GM19351 (cell line): ENCODE data around the gene GJC1.

Experiments
- ATAC-seq: cut with Tn5 transposase; IDR thresholded peaks from one replicate; pipeline ENCODE4 v1.9.1; 2021; ENCODE audit warnings: mild to moderate bottlenecking, moderate library complexity; ENCODE audit not compliant: unreplicated experiment

The GJC1 gene

DNA sequence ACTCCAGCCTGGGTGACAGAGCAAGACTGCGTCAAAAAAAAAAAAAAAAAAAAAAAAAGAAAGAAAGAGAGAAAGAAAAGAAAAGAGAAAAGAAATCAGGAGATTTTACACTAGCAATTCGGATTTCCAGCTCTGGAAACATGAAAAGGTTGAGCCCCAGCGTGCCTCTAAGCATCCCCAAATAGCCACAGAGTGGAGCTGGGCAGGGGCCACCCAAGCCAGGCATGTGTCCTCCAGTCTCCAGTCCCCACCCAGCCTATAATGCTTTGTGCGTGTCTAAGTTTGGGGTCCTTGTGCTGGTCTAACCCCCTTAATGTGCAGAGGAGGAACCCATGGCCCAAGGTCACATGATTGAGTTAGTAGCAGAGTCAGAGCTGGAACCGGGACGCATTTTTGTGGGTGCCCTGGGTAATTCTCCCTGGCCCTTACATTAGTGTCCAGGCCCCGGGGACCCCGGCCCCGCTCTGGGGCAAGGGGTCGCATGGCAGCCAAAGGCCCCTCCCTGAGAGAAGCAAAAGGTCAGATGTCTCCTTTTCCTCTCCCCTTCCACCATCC lies 51.4 kb downstream of the GJC1 start:
- ATAC-seq, result no peak

DNA sequence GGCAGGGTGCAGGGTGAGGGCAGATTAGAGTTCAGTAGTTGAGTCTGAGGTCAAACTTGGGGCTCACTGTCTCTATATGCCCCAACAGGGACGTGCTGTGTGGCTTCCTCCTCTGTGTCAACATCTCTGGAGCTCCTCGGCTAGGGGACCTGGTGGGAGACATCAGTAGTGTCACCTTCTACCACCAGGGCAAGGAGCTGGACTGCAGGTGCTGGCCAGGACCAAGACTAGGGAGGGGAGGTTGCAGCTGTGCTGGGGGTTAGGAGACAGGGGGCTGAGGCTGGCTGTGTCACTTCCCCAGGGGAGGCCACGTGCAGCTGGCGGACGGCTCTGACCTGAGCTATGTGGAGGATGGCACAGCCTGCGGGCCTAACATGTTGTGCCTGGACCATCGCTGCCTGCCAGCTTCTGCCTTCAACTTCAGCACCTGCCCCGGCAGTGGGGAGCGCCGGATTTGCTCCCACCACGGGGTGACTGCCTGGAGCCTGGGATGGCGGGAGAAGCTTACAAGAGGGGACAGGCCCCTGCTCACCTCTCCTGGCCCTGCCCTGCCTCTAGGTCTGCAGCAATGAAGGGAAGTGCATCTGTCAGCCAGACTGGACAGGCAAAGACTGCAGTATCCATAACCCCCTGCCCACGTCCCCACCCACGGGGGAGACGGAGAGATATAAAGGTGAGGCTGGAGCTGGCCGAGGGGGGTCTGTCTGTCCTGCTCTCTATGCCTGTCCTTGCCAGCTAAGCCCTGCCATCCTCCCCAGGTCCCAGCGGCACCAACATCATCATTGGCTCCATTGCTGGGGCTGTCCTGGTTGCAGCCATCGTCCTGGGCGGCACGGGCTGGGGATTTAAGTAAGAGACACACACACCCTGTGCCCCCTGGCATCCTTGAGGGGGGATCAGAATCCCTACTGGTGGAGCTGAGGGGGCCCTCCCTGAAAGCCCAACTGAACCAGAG lies 52.4 kb downstream of the GJC1 start:
- no peak for ATAC-seq

DNA sequence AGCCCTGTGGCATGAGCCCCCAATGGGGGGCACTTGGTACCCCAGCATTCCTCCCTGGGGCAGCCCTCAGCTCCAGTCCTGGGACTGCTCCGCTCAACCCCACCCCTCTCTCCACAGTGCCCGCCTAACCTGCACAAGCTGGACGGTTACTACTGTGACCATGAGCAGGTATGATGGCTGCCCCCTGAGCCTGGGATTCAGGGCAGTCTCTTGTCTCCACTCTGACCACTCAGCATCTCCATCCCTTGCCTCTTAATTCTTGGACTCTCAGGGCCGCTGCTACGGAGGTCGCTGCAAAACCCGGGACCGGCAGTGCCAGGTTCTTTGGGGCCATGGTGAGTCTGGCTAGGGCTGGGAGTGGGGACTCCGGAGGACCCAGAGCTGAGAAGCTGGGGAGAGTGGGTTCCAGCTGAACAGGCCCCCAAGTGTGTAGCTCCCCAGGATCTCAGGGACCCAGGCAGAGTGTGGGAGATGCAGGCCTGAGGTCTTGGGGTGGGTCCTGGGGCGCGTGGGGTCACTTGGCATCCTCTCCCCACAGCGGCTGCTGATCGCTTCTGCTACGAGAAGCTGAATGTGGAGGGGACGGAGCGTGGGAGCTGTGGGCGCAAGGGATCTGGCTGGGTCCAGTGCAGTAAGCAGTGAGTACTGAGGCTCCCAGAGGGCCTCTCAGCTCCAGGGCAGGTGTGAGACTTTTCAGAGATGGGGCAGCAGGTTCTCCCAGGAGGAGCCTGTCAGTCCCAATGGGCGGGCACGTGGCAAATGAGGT lies 53.3 kb downstream of the GJC1 start:
- ATAC-seq, result no peak

DNA sequence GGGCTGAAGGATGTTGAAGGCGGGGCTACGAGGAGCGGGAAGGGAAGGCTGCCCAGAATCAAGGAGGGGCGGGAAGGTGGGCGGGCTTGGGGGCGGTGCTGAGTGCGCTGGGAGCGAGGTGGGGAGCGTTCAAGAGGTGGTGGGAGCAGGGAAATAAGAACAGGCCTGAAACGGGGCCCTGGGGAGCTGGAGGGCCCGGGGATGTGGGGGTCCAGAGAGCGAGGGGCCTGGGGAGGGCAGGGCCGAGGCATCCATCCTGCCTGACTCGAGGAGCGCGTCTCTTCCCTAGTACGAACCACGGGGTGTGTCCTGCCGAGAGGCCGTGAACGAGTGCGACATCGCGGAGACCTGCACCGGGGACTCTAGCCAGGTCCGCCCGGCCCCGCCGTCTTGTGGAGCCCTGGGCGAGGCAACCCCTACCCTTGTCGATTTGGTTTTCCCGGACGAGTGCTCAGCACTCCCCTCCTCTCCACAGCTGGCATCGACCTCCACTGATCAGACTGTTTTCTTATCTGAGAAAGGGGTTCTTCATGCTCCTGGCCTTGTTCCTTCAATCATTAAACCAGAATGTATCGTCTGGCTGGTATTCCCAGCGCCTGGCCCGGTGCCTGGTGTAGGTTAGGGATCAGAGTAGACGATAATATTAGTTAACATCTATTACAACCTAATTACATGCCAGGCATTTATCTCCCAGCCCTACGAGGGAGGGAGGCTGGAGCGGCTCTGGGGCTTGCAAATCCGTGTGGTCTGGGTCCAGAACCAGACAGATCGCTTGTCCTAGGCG lies 54.1 kb downstream of the GJC1 start:
- peak; percentile 11 for ATAC-seq

DNA sequence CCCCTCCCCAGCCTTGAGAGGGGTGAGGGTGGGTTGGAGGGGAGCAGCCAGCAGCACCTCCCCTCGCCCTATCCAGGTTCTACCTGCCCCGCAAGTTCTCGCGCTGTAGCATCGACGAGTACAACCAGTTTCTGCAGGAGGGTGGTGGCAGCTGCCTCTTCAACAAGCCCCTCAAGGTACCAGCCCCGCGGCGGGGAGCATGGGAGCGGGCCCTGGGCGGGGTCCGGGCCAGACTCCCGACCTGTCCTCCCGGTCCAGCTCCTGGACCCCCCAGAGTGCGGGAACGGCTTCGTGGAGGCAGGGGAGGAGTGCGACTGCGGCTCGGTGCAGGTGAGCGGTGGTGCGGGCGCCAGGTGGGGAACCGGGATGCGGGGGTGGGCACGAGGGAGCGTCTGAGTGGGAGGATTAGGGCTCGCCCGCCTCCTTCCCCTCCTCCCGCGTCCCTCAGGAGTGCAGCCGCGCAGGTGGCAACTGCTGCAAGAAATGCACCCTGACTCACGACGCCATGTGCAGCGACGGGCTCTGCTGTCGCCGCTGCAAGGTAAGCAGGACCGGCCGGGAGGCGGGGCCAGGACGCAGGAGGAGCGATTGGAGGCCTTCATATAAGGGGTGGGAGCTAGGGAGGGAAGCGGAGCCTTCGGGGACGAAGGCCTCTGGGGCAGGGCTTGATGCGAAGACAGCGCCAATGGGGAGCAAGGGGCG lies 54.8 kb downstream of the GJC1 start:
- ATAC-seq, result peak; percentile 90

DNA sequence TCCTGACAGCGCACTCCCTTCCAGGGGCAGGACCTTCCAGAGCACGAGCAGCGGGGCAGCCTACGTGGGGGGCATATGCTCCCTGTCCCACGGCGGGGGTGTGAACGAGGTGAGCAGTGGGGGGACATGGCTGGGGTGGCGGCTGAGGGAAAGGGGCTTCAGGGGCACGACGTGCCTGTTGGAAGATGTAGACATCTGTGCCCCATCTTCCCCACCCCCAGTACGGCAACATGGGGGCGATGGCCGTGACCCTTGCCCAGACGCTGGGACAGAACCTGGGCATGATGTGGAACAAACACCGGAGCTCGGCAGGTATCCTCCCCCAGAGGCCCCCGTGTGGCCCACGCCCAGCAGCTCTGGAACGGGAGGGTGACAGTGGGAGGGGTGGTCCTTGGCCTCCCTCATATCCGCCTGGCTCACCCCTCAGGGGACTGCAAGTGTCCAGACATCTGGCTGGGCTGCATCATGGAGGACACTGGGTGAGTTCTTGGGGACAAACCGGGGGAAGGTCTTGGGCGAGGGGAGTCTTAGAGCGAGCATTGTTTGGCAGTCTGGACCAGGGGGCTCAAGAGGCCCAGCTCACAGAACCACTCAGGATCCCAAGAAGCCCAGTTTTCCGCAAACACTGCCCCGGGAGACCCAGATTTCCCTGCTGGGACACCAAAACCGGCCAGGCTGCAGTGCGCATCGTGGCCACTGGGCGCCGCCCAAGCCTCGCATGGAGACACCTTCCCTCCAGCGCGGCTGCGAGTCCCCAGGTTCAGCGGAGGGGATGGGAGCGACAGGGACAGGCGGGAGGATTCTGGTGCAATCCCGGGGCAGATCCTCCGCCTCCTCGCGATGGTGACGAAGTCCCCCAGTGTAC lies 55.6 kb downstream of the GJC1 start:
- ATAC-seq, result no peak

DNA sequence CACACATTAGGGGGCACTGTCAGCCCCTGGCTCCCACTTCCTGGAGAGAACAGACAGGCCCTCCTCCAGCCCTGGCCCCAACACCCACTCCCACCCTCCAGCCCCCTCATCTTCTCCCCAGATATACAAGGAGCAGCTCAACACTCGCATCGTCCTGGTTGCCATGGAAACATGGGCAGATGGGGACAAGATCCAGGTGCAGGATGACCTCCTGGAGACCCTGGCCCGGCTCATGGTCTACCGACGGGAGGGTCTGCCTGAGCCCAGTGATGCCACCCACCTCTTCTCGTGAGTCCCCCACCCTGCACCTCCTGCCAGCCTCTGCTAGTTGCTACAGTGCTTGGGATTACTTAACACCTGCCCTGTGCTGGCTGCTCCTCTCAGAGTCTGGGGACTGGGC lies 56.9 kb downstream of the GJC1 start:
- no peak for ATAC-seq

DNA sequence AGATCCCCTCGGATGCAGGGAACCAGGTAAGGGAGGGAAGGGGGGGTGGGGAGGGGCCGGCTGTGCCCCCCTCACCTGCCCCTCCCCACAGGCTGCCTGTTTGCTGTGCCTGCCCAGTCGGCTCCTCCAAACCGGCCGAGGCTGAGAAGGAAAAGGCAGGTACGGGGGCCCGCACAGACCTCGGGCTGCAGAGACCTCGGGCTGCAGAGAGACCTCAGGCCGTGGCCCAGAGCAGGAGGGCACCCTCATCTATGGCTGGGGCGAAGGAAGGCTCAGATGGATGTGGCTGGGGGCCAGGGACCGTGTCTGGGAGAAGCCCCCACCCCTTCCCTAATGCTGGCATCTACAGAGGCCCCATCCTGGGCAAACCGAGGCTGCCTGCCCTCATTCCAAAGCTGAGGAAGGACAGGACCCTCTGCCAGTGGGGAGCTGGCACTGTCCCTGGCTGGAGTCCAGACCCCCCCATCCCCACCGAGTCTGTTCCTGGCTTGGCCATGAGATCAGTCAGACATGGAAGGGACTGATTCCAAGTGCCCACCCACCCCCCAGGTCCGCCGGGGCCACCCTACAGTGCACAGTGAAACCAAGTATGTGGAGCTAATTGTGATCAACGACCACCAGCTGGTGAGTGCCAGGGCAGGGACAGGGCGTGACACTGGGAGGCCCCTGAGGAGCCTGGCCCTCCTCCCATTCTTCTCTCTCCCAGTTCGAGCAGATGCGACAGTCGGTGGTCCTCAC lies 57.6 kb downstream of the GJC1 start:
- ATAC-seq, result no peak

DNA sequence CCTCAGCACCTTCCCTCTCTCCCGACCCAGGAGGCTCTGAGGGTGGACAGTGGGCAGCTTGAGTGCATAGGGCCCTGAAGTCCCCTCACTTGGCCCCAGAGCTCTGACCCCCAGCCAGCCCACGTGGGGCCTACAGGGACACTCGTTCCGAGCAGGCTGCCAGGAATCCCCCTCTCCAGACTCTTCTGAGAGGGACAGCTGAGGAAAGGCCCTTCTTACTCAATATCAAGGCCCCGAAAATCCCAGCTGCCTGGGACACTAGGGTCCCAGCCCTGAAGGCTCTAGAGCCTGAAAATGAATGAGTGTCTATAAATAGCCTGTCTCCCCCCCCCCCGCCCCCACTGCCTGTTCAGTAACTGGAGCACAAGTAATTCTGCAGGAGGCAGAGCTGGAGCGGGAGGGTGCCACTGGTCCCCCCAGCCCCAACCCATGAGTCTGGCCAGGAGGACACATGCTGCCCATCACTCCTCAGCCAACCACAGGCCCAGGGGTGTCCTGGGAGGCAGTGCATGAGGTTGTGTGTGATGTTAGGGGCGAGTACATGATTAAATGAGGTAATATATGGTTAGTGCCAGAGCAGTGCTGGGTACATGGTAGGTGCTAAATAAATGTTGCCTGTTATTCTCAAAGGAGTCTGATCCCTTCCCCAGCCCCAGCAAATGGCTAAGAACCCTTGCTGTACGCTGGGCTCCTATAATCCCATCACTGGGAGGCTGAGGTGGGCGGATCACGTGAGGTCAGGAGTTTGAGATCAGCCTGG lies 59.7 kb downstream of the GJC1 start:
- no peak for ATAC-seq

DNA sequence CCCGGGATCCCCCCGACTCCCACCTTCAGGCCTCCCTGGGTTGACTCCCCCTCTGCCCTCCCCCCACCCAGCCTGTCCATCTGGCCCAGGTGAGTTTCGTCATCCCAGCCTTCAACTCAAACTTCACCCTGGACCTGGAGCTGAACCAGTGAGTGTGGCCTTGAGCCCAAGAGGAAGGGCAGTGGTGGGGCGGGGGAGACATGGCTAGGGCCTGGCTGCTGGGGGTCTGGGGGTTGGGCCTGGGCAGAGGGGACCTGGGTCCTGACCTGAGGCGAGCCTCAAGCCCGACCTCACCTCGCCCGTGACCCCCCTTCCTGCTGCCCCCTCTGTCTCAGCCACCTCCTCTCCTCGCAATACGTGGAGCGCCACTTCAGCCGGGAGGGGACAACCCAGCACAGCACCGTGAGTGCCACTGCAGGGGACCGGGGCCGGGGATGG lies 60.4 kb downstream of the GJC1 start:
- no peak for ATAC-seq

DNA sequence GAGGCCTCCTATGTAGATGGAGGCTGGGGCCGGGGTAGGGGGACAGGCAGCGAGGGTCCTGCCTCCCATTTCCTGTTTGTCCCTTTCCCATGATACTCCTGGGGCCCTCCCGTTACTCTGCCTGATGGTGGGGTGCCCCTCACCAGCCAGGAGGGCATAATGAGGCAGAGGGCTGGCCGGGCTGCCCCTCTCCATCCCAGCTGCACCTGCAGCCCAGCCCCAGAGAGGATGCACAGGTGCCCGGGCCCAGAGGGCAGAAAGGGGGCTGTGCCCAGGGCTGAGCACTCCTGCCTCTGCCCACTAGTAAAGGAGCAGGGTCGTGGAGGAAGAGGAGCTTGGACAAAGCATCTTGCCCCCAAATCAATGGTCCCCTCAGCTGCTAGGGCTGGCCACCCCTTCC lies 60.9 kb downstream of the GJC1 start:
- no peak for ATAC-seq

DNA sequence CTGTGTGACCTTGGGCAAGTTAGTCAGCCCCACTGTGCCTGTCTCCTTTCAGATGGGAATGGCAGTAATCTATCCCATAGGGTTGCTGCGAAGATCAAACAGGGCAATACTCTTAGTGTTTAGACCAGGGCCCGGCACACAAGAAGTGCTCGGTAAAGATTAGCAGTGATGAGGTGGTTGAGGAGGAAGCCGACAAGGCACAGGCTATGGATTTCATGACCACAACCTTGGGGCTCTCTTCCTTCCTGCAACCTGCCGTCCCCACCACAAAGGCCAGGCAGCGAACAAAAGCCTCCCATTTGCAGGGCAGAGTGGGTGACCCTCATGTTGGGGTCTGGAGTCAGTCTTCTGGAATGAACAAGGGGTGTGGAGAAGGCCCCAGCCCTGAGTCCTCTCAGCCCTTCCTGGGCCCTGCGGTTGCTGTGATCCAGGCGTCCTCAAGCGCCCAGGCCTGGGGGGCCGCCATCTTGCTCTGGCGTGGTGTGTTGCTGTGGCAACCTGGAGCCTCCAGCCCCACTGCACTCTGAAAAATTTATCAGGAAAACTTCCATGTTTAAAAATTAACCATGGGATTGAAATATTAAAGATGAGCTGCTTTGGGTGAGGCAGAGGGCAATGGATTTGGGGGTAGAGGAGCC lies 61.5 kb downstream of the GJC1 start:
- no peak for ATAC-seq

DNA sequence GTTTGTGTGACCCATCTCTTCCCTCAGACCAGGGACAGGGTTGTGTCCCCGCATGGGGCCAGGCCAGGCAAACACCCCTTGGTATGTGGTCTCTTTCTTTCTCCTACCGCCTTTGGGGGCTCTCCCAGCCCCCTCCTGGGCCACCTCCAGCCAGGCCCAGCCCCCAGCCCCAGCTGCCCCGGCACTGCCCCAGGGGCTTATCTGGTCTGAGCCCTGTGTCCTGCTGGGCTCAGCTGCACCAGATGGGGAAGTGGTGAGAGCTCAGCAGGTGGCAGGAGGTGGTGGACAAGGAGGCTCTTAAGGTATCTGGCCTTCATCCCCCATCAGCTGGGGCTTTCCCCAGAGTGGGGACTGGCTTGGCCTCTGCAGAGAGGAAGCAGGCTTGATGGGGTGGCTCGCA lies 62.6 kb downstream of the GJC1 start:
- ATAC-seq, result no peak

DNA sequence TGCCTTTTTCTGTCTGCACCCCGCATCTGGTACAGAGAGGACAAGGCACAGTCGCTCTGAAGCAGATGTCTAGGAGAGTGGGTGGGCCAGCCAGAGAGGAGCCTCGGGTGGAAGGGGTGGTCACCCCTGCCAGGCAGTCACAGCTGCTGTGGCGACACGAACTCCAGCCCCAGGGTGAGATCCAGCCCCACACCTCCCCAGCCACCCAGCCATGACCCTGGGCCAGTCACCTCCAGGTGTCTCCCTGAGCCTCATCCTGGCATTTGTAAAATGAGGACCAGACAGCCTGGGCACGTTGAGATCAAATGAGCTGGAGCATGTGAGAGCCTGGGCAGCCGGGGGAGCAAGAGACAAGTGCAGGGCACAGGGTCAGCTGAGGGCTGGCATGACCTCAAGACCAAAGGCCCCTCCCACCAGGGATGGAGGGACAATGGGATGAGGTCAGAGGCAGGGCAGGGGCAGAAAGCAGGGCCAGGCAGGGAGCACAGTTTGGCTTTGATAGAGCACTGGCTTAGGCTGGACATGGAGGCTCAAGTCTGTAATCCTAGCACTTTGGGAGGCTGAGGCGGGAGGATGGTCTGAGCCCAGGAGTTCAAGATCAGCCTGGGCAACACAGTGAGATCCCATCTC lies 63.6 kb downstream of the GJC1 start:
- no peak for ATAC-seq

DNA sequence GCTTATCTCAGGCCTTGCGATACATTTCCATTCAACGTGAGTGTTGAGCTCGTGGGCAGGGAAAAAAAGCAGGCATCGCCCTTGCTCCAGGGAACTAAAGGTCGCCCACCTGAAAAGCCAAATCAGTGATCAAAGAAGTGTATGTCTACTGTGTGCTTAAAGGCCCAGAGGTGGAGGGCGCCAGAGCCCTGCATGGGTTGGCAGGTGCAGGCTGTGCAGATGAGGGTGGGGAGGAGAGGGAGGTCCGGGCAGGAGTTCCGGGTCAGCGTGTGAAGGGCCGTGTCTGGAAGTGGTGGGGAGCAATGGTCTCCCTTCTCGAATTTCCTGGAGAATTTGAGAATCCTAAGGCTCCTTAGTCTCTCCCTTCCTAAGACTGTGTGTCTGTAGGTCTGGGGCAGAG lies 64.1 kb downstream of the GJC1 start:
- no peak for ATAC-seq

DNA sequence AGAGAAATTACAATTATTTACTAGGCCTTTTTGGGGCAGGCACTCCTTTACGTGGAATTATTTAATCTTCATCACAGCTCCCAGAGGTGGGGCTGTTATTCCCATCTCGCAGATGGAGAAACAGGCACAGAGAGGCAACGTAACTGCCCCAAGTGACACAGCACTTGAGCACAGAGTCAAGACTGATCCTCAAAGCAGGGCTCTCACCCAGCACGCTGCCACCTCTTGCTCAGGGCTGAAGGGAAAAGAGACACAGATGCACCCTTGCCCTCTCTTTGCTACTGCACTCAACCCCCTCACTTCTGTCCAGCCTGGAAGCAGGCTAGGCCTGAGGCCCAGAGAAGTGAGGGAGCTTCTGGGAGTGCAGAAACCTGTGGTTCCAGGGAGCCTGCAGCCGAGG lies 66.9 kb downstream of the GJC1 start:
- no peak for ATAC-seq
